Neural cell (in vitro differentiated cells): Measurements from ENCODE around the gene ALDOA. TPM values are rescaled to one million over a fixed set of nuclear protein-coding genes. Genes with fewer than 3 reads are reported as not detected.

Source experiments
- H2AFZ ChIP-seq: fragments of 200-600, 300-800 bp; sonication (generic), shearing (Covaris generic); 2 replicates; pipeline ENCODE4 v1.6.0; 2014; ENCODE audit warnings: low read depth, mild to moderate bottlenecking, antibody characterized with exemption, low read length, moderate library complexity
- H3F3A ChIP-seq: fragments of 200-600 bp; shearing (Covaris generic); 2 replicates; pipeline ENCODE4 v1.6.1; 2016; ENCODE audit warnings: mild to moderate bottlenecking, moderate library complexity, mixed read lengths, antibody characterized with exemption, low read length; ENCODE audit not compliant: insufficient read depth, poor library complexity, severe bottlenecking
- H3K27ac ChIP-seq: fragments of 200-600, 300-800 bp; sonication (generic), shearing (Covaris generic); 2 replicates; pipeline ENCODE4 v1.5.1; 2014; ENCODE audit warnings: mild to moderate bottlenecking, low read length, moderate library complexity
- H3K27me3 ChIP-seq: fragments of 300-800, 200-600 bp; sonication (generic), shearing (Covaris generic); 2 replicates; pipeline ENCODE4 v1.6.0; 2014; ENCODE audit warnings: mild to moderate bottlenecking, low read depth, low read length, moderate library complexity; ENCODE audit not compliant: insufficient read depth
- H3K36me3 ChIP-seq: fragments of 300-800, 200-600 bp; sonication (generic), shearing (Covaris generic); 2 replicates; pipeline ENCODE4 v1.5.1; 2014; ENCODE audit warnings: mild to moderate bottlenecking, antibody characterized with exemption, low read length, moderate library complexity; ENCODE audit not compliant: insufficient read depth
- H3K4me2 ChIP-seq: fragments of 300-800, 200-600 bp; sonication (generic), shearing (Covaris generic); 2 replicates; pipeline ENCODE4 v1.6.0; 2014; ENCODE audit warnings: mild to moderate bottlenecking, low read length
- H3K4me3 ChIP-seq: fragments of 300-800, 200-600 bp; sonication (generic), shearing (Covaris generic); 2 replicates; pipeline ENCODE4 v1.5.1; 2014; ENCODE audit warnings: mild to moderate bottlenecking, low read length, moderate library complexity
- H3K79me2 ChIP-seq: fragments of 200-600 bp; shearing (Covaris generic); replicated peaks from 2 replicates; pipeline ENCODE4 v1.6.0; 2014; ENCODE audit warnings: mild to moderate bottlenecking, low read length, moderate library complexity; ENCODE audit not compliant: insufficient read depth
- H3K9ac ChIP-seq: fragments of 300-800, 200-600 bp; sonication (generic), shearing (Covaris generic); 2 replicates; pipeline ENCODE4 v1.6.1; 2016; ENCODE audit warnings: mild to moderate bottlenecking, low read length, mixed read lengths
- H3K9me2 ChIP-seq: fragments of 200-600 bp; shearing (Covaris generic); 2 replicates; pipeline ENCODE4 v1.6.1; 2016; ENCODE audit warnings: mild to moderate bottlenecking, low read length, mixed read lengths; ENCODE audit not compliant: insufficient read depth
- H3K9me3 ChIP-seq: fragments of 200-600, 300-800 bp; sonication (generic), shearing (Covaris generic); 2 replicates; pipeline ENCODE4 v1.6.1; 2016; ENCODE audit warnings: mild to moderate bottlenecking, mixed run types, low read length, moderate library complexity, mixed read lengths
- H4K20me1 ChIP-seq: fragments of 200-600 bp; shearing (Covaris generic); 2 replicates; pipeline ENCODE4 v1.6.1; 2016; ENCODE audit warnings: mild to moderate bottlenecking, mixed run types; ENCODE audit not compliant: insufficient read depth
- EP300 ChIP-seq: fragments of 450-650 bp; conservative IDR thresholded peaks from 2 replicates; pipeline ENCODE4 v1.6.1; 2014; ENCODE audit warnings: antibody characterized with exemption, mild to moderate bottlenecking, moderate library complexity; ENCODE audit not compliant: poor library complexity, severe bottlenecking
- EZH2 ChIP-seq: fragments of 200-600, 300-800 bp; shearing (Covaris generic), sonication (generic); IDR thresholded peaks from 2 replicates; pipeline ENCODE4 v1.6.1; 2014; ENCODE audit warnings: antibody characterized with exemption, low read length, borderline replicate concordance, mild to moderate bottlenecking; ENCODE audit not compliant: insufficient read depth, poor library complexity, severe bottlenecking
- MXI1 ChIP-seq: fragments of 450-650 bp; conservative IDR thresholded peaks from 2 replicates; pipeline ENCODE4 v1.6.1; 2014; ENCODE audit warnings: antibody characterized with exemption, mild to moderate bottlenecking; ENCODE audit not compliant: poor library complexity, severe bottlenecking
- POLR2AphosphoS5 ChIP-seq: IDR thresholded peaks from 2 replicates; pipeline ENCODE4 v1.6.1; 2012
- RAD21 ChIP-seq: fragments of 450-650 bp; conservative IDR thresholded peaks from 2 replicates; pipeline ENCODE4 v1.6.1; 2014; ENCODE audit warnings: antibody characterized with exemption, mild to moderate bottlenecking, moderate library complexity
- SMC3 ChIP-seq: fragments of 450-650 bp; conservative IDR thresholded peaks from 2 replicates; pipeline ENCODE4 v1.6.1; 2014; ENCODE audit warnings: antibody characterized with exemption, mild to moderate bottlenecking, moderate library complexity; ENCODE audit not compliant: poor library complexity
- TAF1 ChIP-seq: IDR thresholded peaks from 2 replicates; pipeline ENCODE4 v1.6.1; 2012; ENCODE audit warnings: low read depth
- polyA plus RNA-seq: library from polyadenylated mRNA; depleted of rRNA; stranded (reverse); fragments of >200 nt; gene quantifications from 2 replicates; pipeline ENCODE4 v1.2.3, GENCODE V29; 2014
- TF ChIP-seq, protein P1 (sequence below): IDR thresholded peaks from 2 replicates; pipeline ENCODE4 v1.6.1; 2012; ENCODE audit warnings: borderline replicate concordance
- TF ChIP-seq, protein P2 (sequence below): fragments of 450-650 bp; IDR thresholded peaks from 2 replicates; pipeline ENCODE4 v1.5.1; 2014; ENCODE audit warnings: antibody characterized with exemption, mild to moderate bottlenecking, moderate library complexity; ENCODE audit not compliant: poor library complexity, severe bottlenecking

The ALDOA gene
- polyA plus RNA-seq, 1 donor from 2014 or later, result 59.3 TPM

DNA sequence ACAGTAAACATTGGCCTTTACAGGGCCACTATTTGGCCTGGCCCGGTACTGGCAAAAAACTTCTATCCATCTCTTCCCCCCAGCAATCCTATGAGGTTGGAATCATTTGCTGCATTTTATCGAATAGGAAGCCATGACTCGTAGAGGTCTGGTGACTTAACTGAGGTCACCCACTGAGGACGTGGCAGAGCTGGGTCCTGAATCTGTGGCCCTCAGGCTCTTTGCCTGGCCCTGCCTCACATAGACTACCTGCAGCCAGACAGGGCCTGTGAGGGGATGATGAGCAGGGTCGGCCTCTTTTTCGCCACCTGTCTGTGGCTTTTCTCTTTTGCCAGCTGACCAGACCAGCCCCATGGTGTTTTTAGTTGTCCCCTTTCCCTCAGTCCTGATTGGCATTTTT, 12.1 kb downstream of the ALDOA start:
- H3K4me2 ChIP-seq, result no peak overlapping the region
- H3K4me3 ChIP-seq, result peak overlapping the region; percentile 99
- no peaks in the 10 kb centered on the region for H3K27me3 ChIP-seq
- H2AFZ ChIP-seq, result no peak overlapping the region
- H3K9me2 ChIP-seq, result no peaks in the 10 kb centered on the region
- H3K9me3 ChIP-seq, result no peaks in the 10 kb centered on the region
- H4K20me1 ChIP-seq, result no peaks in the 10 kb centered on the region
- H3K9ac ChIP-seq, result no peak overlapping the region
- TF ChIP-seq SMC3 (no peak), TAF1 (no peak), POLR2AphosphoS5 (no peak), RAD21 (no peak), MXI1 (no peak), EP300 (no peak), EZH2 (no peak)
- TF ChIP-seq, protein P1, sequence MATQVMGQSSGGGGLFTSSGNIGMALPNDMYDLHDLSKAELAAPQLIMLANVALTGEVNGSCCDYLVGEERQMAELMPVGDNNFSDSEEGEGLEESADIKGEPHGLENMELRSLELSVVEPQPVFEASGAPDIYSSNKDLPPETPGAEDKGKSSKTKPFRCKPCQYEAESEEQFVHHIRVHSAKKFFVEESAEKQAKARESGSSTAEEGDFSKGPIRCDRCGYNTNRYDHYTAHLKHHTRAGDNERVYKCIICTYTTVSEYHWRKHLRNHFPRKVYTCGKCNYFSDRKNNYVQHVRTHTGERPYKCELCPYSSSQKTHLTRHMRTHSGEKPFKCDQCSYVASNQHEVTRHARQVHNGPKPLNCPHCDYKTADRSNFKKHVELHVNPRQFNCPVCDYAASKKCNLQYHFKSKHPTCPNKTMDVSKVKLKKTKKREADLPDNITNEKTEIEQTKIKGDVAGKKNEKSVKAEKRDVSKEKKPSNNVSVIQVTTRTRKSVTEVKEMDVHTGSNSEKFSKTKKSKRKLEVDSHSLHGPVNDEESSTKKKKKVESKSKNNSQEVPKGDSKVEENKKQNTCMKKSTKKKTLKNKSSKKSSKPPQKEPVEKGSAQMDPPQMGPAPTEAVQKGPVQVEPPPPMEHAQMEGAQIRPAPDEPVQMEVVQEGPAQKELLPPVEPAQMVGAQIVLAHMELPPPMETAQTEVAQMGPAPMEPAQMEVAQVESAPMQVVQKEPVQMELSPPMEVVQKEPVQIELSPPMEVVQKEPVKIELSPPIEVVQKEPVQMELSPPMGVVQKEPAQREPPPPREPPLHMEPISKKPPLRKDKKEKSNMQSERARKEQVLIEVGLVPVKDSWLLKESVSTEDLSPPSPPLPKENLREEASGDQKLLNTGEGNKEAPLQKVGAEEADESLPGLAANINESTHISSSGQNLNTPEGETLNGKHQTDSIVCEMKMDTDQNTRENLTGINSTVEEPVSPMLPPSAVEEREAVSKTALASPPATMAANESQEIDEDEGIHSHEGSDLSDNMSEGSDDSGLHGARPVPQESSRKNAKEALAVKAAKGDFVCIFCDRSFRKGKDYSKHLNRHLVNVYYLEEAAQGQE, result no peak
- TF ChIP-seq, protein P2, sequence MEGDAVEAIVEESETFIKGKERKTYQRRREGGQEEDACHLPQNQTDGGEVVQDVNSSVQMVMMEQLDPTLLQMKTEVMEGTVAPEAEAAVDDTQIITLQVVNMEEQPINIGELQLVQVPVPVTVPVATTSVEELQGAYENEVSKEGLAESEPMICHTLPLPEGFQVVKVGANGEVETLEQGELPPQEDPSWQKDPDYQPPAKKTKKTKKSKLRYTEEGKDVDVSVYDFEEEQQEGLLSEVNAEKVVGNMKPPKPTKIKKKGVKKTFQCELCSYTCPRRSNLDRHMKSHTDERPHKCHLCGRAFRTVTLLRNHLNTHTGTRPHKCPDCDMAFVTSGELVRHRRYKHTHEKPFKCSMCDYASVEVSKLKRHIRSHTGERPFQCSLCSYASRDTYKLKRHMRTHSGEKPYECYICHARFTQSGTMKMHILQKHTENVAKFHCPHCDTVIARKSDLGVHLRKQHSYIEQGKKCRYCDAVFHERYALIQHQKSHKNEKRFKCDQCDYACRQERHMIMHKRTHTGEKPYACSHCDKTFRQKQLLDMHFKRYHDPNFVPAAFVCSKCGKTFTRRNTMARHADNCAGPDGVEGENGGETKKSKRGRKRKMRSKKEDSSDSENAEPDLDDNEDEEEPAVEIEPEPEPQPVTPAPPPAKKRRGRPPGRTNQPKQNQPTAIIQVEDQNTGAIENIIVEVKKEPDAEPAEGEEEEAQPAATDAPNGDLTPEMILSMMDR, result no peak
- no peaks in the 10 kb centered on the region for H3F3A ChIP-seq
- peaks cover 32% of the 10 kb centered on the region for H3K79me2 ChIP-seq
- no peaks in the 10 kb centered on the region for H3K36me3 ChIP-seq
- H3K27ac ChIP-seq, result no peak overlapping the region

DNA sequence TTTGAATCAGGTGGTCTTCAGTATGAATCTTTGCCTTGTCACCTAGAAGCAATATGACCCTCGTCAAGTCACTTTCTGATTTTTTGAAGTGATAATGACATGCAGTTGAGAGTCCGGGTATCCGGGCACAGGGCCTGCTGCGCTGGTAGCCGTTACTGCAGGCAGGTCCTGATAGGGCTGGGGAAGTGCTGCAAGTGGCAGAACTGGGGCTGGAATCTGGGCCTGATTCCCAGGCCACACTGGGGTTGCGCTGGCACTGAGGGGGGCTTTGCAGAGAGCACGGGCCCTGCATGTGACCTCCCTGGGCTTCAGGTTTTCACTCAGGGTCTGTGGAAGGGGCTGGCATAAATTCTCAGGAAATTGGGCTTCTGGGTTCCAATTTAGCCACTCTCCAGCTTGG, 13.2 kb downstream of the ALDOA start:
- H3K27ac ChIP-seq, result no peak overlapping the region
- H2AFZ ChIP-seq, result no peak overlapping the region
- H3K79me2 ChIP-seq, result peaks cover 32% of the 10 kb centered on the region
- no peaks in the 10 kb centered on the region for H4K20me1 ChIP-seq
- H3K9ac ChIP-seq, result no peak overlapping the region
- no peaks in the 10 kb centered on the region for H3K27me3 ChIP-seq
- TF ChIP-seq, protein P1, result no peak
- TF ChIP-seq RAD21 (no peak), MXI1 (no peak), EP300 (no peak), EZH2 (no peak), TAF1 (no peak), POLR2AphosphoS5 (no peak), SMC3 (no peak)
- TF ChIP-seq, protein P2, result no peak
- H3K4me3 ChIP-seq, result no peak overlapping the region
- H3F3A ChIP-seq, result no peaks in the 10 kb centered on the region
- H3K9me2 ChIP-seq, result no peaks in the 10 kb centered on the region
- no peaks in the 10 kb centered on the region for H3K9me3 ChIP-seq
- H3K4me2 ChIP-seq, result no peak overlapping the region
- H3K36me3 ChIP-seq, result no peaks in the 10 kb centered on the region
